ENCODE data around the gene PRRG3. TPM values are rescaled to one million over a fixed set of nuclear protein-coding genes. Genes with fewer than 3 reads are reported as not detected.
A peak's percentile ranks its signal among the peaks of the same experiment; 100 is the strongest.

Gene PRRG3
- total RNA-seq, 1 donor, result 0.45 TPM

- TF ChIP-seq CTCF (IDR thresholded peaks at IDR 0.05; ENCODE audit: insufficient read depth, low read length), result no peak
- DNase-seq (ENCODE audit: low read depth), result no peak
- no peak overlapping the region for H3K4me3 ChIP-seq (ENCODE audit: low read depth, low read length)
Observed at GRCh38 chrX:151750511-151750910, 55.3 kb downstream of the PRRG3 start.

- no peak for TF ChIP-seq CTCF (IDR thresholded peaks at IDR 0.05; ENCODE audit: insufficient read depth, low read length)
- DNase-seq (ENCODE audit: low read depth), result no peak
- no peak overlapping the region for H3K4me3 ChIP-seq (ENCODE audit: low read depth, low read length)
Observed at GRCh38 chrX:151752847-151753246, 57.6 kb downstream of the PRRG3 start.

- peak; percentile 87 for TF ChIP-seq CTCF (IDR thresholded peaks at IDR 0.05; ENCODE audit: insufficient read depth, low read length)
- DNase-seq (ENCODE audit: low read depth), result peak; percentile 68
- H3K4me3 ChIP-seq (ENCODE audit: low read depth, low read length), result no peak overlapping the region
Observed at GRCh38 chrX:151753313-151754046, 58.2 kb downstream of the PRRG3 start.

GRCh38 chrX:151754047-151754429 is 58.8 kb downstream of the PRRG3 start:
- no peak for TF ChIP-seq CTCF (IDR thresholded peaks at IDR 0.05; ENCODE audit: insufficient read depth, low read length)
- no peak overlapping the region for H3K4me3 ChIP-seq (ENCODE audit: low read depth, low read length)
- peak; percentile 70 for DNase-seq (ENCODE audit: low read depth)

- H3K4me3 ChIP-seq (ENCODE audit: low read depth, low read length), result no peak overlapping the region
- no peak for TF ChIP-seq CTCF (IDR thresholded peaks at IDR 0.05; ENCODE audit: insufficient read depth, low read length)
- DNase-seq (ENCODE audit: low read depth), result peak; percentile 15
Observed at GRCh38 chrX:151754641-151755215, 59.5 kb downstream of the PRRG3 start.

Other genes with a start within 250 kb of the PRRG3 start
- not detected in 2 replicates for gene PASD1, start 131.8 kb upstream of the PRRG3 start, total RNA-seq (ENCODE audit: low replicate concordance)
- gene FATE1, start 20.6 kb downstream of the PRRG3 start, total RNA-seq (ENCODE audit: low replicate concordance), result not detected in 2 replicates
- not detected in 2 replicates for gene CNGA2, start 39.3 kb downstream of the PRRG3 start, total RNA-seq (ENCODE audit: low replicate concordance)
- not detected in 2 replicates for gene MAGEA4, start 217.4 kb downstream of the PRRG3 start, total RNA-seq (ENCODE audit: low replicate concordance)

All from fibroblast of the aortic adventitia (primary cell).